ENCODE measurements around the gene NIN.

The NIN gene

GRCh38 chr14:50758305-50758704 is 72.7 kb downstream of the NIN start:
- DNase-seq = no peak

GRCh38 chr14:50757702-50758101 is 73.3 kb downstream of the NIN start:
- DNase-seq = no peak

GRCh38 chr14:50756300-50756699 is 74.7 kb downstream of the NIN start:
- no peak for DNase-seq

- no peak for DNase-seq
Observed at GRCh38 chr14:50750323-50750722, 80.6 kb downstream of the NIN start.

- no peak for DNase-seq
Observed at GRCh38 chr14:50745401-50746058, 85.4 kb downstream of the NIN start.

GRCh38 chr14:50744231-50744630 is 86.7 kb downstream of the NIN start:
- DNase-seq = no peak

- DNase-seq = no peak
Observed at GRCh38 chr14:50741567-50741966, 89.4 kb downstream of the NIN start.

- DNase-seq = no peak
Observed at GRCh38 chr14:50740856-50741255, 90.1 kb downstream of the NIN start.

- no peak for DNase-seq
Observed at GRCh38 chr14:50739186-50739585, 91.8 kb downstream of the NIN start.

GRCh38 chr14:50736932-50737419 is 94.0 kb downstream of the NIN start:
- no peak for DNase-seq

- no peak for DNase-seq
Observed at GRCh38 chr14:50734950-50735695, 95.8 kb downstream of the NIN start.

- no peak for DNase-seq
Observed at GRCh38 chr14:50733494-50733893, 97.5 kb downstream of the NIN start.

- DNase-seq = no peak
Observed at GRCh38 chr14:50728836-50729235, 102.1 kb downstream of the NIN start.

- DNase-seq = no peak
Observed at GRCh38 chr14:50726372-50727107, 104.4 kb downstream of the NIN start.

GRCh38 chr14:50725761-50726160 is 105.2 kb downstream of the NIN start:
- no peak for DNase-seq

GRCh38 chr14:50719911-50720759 is 110.8 kb downstream of the NIN start:
- no peak for DNase-seq

- DNase-seq = no peak
Observed at GRCh38 chr14:50718949-50719348, 112.0 kb downstream of the NIN start.

- DNase-seq = no peak
Observed at GRCh38 chr14:50717811-50718210, 113.2 kb downstream of the NIN start.

- DNase-seq = no peak
Observed at GRCh38 chr14:50714450-50715073, 116.4 kb downstream of the NIN start.

GRCh38 chr14:50711043-50711442 is 119.9 kb downstream of the NIN start:
- DNase-seq = no peak

- no peak for DNase-seq
Observed at GRCh38 chr14:50705026-50705593, 125.9 kb downstream of the NIN start.

GRCh38 chr14:50704454-50705010 is 126.4 kb downstream of the NIN start:
- no peak for DNase-seq

Measured in activated naive CD4-positive, alpha-beta T cell (primary cell).